K562 (cell line): ENCODE data around the gene FCHSD1. TPM values are rescaled to one million over a fixed set of nuclear protein-coding genes. Genes with fewer than 3 reads are reported as not detected.

Experiments used
- CBX2 ChIP-seq: fragments of 200-600 bp; sonication (generic); IDR thresholded peaks from one replicate; pipeline ENCODE4 v1.6.1; 2012; ENCODE audit warnings: mild to moderate bottlenecking, low read length, inconsistent platforms; ENCODE audit not compliant: insufficient read depth, poor library complexity, severe bottlenecking
- E2F3 ChIP-seq: fragments of 250-450 bp; sonication (Bioruptor Pico); IDR thresholded peaks from 2 replicates; pipeline ENCODE4 v1.4.0; 2020; ENCODE audit warnings: mild to moderate bottlenecking
- ETV5 ChIP-seq: sonication (generic); formaldehyde crosslinking; IDR thresholded peaks from 2 replicates; pipeline ENCODE4 v1.4.0; 2020; ENCODE audit warnings: low read depth, mild to moderate bottlenecking, missing genetic modification reagents
- FOXA1 ChIP-seq: fragments of 450-650 bp; IDR thresholded peaks from 2 replicates; pipeline ENCODE4 v1.6.1; 2016; ENCODE audit warnings: mild to moderate bottlenecking, borderline replicate concordance
- FOXK1 ChIP-seq: sonication (generic); formaldehyde crosslinking; IDR thresholded peaks from 2 replicates; pipeline ENCODE4 v1.8.0; 2022; ENCODE audit warnings: missing genetic modification reagents, mild to moderate bottlenecking, borderline replicate concordance
- KLF1 ChIP-seq: fragments of 450-650 bp; IDR thresholded peaks from 2 replicates; pipeline ENCODE4 v1.6.1; 2016; ENCODE audit warnings: missing genetic modification characterization, missing compliant biosample characterization
- KLF13 ChIP-seq: fragments of 450-650 bp; IDR thresholded peaks from 2 replicates; pipeline ENCODE4 v1.6.1; 2016; ENCODE audit warnings: missing genetic modification characterization, low read depth, mild to moderate bottlenecking, missing compliant biosample characterization, moderate library complexity, borderline replicate concordance
- NCOA6 ChIP-seq: fragments of 450-650 bp; IDR thresholded peaks from 2 replicates; pipeline ENCODE4 v1.6.1; 2017; ENCODE audit warnings: mild to moderate bottlenecking
- POLR2G ChIP-seq: fragments of 200-400 bp; formaldehyde crosslinking; IDR thresholded peaks from 2 replicates; pipeline ENCODE4 v1.6.1; 2017; ENCODE audit warnings: low read depth, mild to moderate bottlenecking, antibody characterized with exemption, low read length, moderate library complexity
- SP1 ChIP-seq: sonication (generic); formaldehyde crosslinking; IDR thresholded peaks from 2 replicates; pipeline ENCODE4 v1.8.1; 2022; ENCODE audit warnings: mild to moderate bottlenecking, missing genetic modification reagents
- SPI1 ChIP-seq: IDR thresholded peaks from 2 replicates; pipeline ENCODE4 v1.6.1; 2011; ENCODE audit warnings: low read depth, low read length, control low read depth, borderline replicate concordance
- TCF3 ChIP-seq: sonication (generic); formaldehyde crosslinking; IDR thresholded peaks from 2 replicates; pipeline ENCODE4 v1.4.0; 2020; ENCODE audit warnings: mild to moderate bottlenecking, missing genetic modification reagents
- TCF7 ChIP-seq: sonication (generic); IDR thresholded peaks from 2 replicates; pipeline ENCODE4 v1.6.1; 2016; ENCODE audit warnings: antibody characterized with exemption, borderline replicate concordance
- ZBTB43 ChIP-seq: sonication (generic); formaldehyde crosslinking; IDR thresholded peaks from 2 replicates; pipeline ENCODE4 v1.8.0; 2023; ENCODE audit warnings: mild to moderate bottlenecking, missing genetic modification reagents
- ZBTB49 ChIP-seq: sonication (generic); formaldehyde crosslinking; IDR thresholded peaks from 2 replicates; pipeline ENCODE4 v1.8.0; 2022; ENCODE audit warnings: missing genetic modification reagents, mild to moderate bottlenecking, borderline replicate concordance
- ZEB2 ChIP-seq: fragments of 450-650 bp; IDR thresholded peaks from 2 replicates; pipeline ENCODE4 v1.6.1; 2016
- ZNF140 ChIP-seq: fragments of 250-450 bp; sonication (Bioruptor Pico); IDR thresholded peaks from 2 replicates; pipeline ENCODE4 v1.8.0; 2021; ENCODE audit warnings: moderate library complexity, mild to moderate bottlenecking, inconsistent platforms
- ZNF511 ChIP-seq: sonication (generic); formaldehyde crosslinking; IDR thresholded peaks from 2 replicates; pipeline ENCODE4 v1.8.0; 2022; ENCODE audit warnings: mild to moderate bottlenecking, missing genetic modification reagents
- polyA plus RNA-seq, 8 experiments: library from polyadenylated mRNA; depleted of rRNA in 4 of 8; stranded (reverse) in 5 of 8; unstranded in 3 of 8; fragments of >200 nt; fragmentation: Nextera tagmentation in 2 of 8; fragmentation: Illumina TruSeq in 1 of 8; extraction: Ambion mirVana in 2 of 8; extraction: Trizol in 1 of 8; gene quantifications; 2 replicates each; pipeline versions ENCODE4 v1.2.1 to v1.2.3, GENCODE V29; 2011 to 2014; ENCODE audit warnings: inconsistent platforms in 1 of 8, missing spikeins in 1 of 8
- total RNA-seq, 7 experiments: library from RNA; depleted of rRNA in 6 of 7; stranded (reverse); fragments of >200 nt in 6 of 7; fragmentation: Illumina TruSeq in 2 of 7; extraction: Trizol in 2 of 7; gene quantifications; 2 replicates each; pipeline versions ENCODE4 v1.2.1 to v1.2.3, GENCODE V29; 2011 to 2021; ENCODE audit warnings: low replicate concordance in 1 of 7
- TF ChIP-seq, protein P1 (sequence below): fragments of 450-650 bp; formaldehyde crosslinking; IDR thresholded peaks from 2 replicates; pipeline ENCODE4 v1.4.0; 2022; ENCODE audit warnings: missing genetic modification characterization

Gene FCHSD1
- total and polyA plus RNA-seq, 9 of the 15 experiments (the other 6 are each of a cell fraction or from before 2014, with no cell fraction given): 0.35 to 37.5 (median 13.6) TPM

- TF ChIP-seq, protein P1, sequence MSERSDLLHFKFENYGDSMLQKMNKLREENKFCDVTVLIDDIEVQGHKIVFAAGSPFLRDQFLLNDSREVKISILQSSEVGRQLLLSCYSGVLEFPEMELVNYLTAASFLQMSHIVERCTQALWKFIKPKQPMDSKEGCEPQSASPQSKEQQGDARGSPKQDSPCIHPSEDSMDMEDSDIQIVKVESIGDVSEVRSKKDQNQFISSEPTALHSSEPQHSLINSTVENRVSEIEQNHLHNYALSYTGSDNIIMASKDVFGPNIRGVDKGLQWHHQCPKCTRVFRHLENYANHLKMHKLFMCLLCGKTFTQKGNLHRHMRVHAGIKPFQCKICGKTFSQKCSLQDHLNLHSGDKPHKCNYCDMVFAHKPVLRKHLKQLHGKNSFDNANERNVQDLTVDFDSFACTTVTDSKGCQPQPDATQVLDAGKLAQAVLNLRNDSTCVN: 0 out of 2 replicates have a peak, but pooled peaks have one; percentile 77
- TF ChIP-seq TCF3 (peak; percentile 28; the same call in 1 of the 2 replicates), ZNF511 (CRISPR knock-in tag) (0 out of 2 replicates have a peak, but pooled peaks have one; percentile 71), E2F3 (CRISPR knock-in tag) (peak; percentile 60; the same call in 1 of the 2 replicates), TCF7 (0 out of 2 replicates have a peak, but pooled peaks have one; percentile 57), CBX2 (no peak), ZBTB49 (0 out of 2 replicates have a peak, but pooled peaks have one; percentile 52), ZEB2 (peak; percentile 63; the same call in 1 of the 2 replicates), POLR2G (peak; percentile 95), ZNF140 (CRISPR knock-in tag) (no peak), FOXA1 (no peak), SP1 (CRISPR knock-in tag) (peak; percentile 99), KLF13 (peak; percentile 99), KLF1 (peak; percentile 85), ZBTB43 (peak; percentile 53; the same call in 1 of the 2 replicates), SPI1 (peak; percentile 75; the same call in 1 of the 2 replicates), ETV5 (CRISPR knock-in tag) (peak; percentile 91), NCOA6 (no peak), FOXK1 (CRISPR knock-in tag) (0 out of 2 replicates have a peak, but pooled peaks have one; percentile 51)
Measured at GRCh38 chr5:141618804-141619554, 32.2 kb downstream of the FCHSD1 start, which contains the start of gene DIAPH1 (continued).
